ENCODE data around the gene KIF21A. TPM values are rescaled to one million over a fixed set of nuclear protein-coding genes. Genes with fewer than 3 reads are reported as not detected.

Gene KIF21A
- total RNA-seq, 5 donors from 2014 or later (not counting 1 experiment from before 2014, with no cell fraction given), result 9.9 to 19.6 (median 13.2) TPM

DNA sequence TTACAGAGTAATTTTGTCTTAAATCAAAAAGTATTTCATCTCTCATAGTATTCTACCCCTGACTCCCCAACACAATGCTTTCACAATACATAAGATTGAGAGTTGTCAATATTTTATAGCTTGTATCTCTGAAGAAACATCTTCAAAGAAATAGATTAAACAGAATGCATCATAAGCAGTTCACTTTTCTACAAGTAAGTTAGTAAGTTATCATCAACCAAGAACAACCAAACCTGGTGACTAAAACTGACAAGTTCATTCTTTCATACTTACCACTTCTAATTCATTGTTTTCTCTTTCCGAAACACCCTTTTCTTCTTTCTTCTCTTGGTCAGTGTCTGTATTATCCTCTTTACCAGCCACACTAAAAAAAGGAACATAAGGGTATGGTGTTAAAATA is 101.2 kb downstream of the KIF21A start:
- H3K36me3 Mint-ChIP-seq, result peaks cover 15% of the 10 kb centered on the region
- Histone ChIP-seq H3K4me3 (ENCODE audit: control insufficient read depth in 1 of 2, extremely low read depth in 1 of 2, low read length in 1 of 2) (no peak overlapping the region), H3K27ac (ENCODE audit: low read length) (no peak overlapping the region), H3K27me3 (replicated peaks in 1 of 2; ENCODE audit: control insufficient read depth in 2 of 2, extremely low read depth in 1 of 2, insufficient read depth in 2 of 2, low read length in 1 of 2) (no peaks in the 10 kb centered on the region), H3K36me3 (ENCODE audit: control insufficient read depth in 2 of 2, extremely low read depth in 1 of 2, insufficient read depth in 1 of 2, low read length in 1 of 2) (peaks cover 0 to 5% of the 10 kb centered on the region in 2 donors), H3K9me3 (no peaks in the 10 kb centered on the region), H3K4me1 (ENCODE audit: control insufficient read depth in 1 of 2, extremely low read depth in 1 of 2, insufficient read depth in 2 of 2, low read length in 2 of 2) (no peaks in the 10 kb centered on the region)
- no CpG with 5 or more reads among the region's 1 CpG for WGBS (ENCODE audit: insufficient coverage)
- H3K4me3 Mint-ChIP-seq, result no peak overlapping the region
- H3K27me3 Mint-ChIP-seq, result no peaks in the 10 kb centered on the region
- no peaks in the 10 kb centered on the region for H3K4me1 Mint-ChIP-seq
- ATAC-seq (replicated peaks in 1 of 4) (no peak), DNase-seq (no peak)
- POLR2A ChIA-PET, result interaction anchor here in 1 of 2 donors (0.6 kb wide), 1 partner anchor 16 kb away, joined by 3 read pairs; no protein-coding TSS in a partner anchor
- CTCF ChIA-PET, result no interaction called here
- no peak overlapping the region for H3K27ac Mint-ChIP-seq
- no peaks in the 10 kb centered on the region for H3K9me3 Mint-ChIP-seq

GRCh38 chr12:39341179-39341578 is 101.7 kb downstream of the KIF21A start:
- Mint-ChIP-seq H3K27ac (no peak overlapping the region), H3K4me1 (no peaks in the 10 kb centered on the region), H3K36me3 (peaks cover 15% of the 10 kb centered on the region)

DNA sequence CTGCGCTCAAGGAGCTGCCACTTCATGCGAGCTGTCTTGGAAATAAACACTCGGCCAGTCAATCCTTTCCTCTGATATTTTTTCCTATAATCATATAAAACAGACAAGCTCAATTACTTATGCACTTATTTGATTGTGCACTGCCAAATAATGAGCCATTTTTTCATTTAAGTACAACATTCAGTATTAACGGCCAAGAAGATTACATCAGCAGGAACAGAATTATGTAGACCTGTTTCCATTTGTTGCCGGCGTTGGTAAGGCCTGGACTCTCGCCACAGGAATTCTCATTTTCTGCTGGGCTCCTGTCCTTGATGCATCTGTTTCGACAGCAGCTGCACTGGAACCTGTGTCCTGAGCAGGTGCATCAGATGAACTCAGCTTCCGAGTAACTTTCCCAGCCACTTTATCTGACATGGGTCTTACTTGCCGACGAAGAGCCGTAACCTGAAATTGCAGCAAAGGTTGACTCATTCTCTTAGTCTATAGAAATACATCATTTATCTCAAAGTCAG is 110.2 kb downstream of the KIF21A start:
- no peaks in the 10 kb centered on the region for H3K27me3 Mint-ChIP-seq
- Histone ChIP-seq H3K27ac (ENCODE audit: low read length) (peak overlapping the region; percentile 76), H3K4me3 (ENCODE audit: control insufficient read depth in 1 of 2, extremely low read depth in 1 of 2, low read length in 1 of 2) (no peak overlapping the region), H3K36me3 (ENCODE audit: control insufficient read depth in 2 of 2, extremely low read depth in 1 of 2, insufficient read depth in 1 of 2, low read length in 1 of 2) (peaks cover 0 to 6% of the 10 kb centered on the region in 2 donors), H3K9me3 (no peaks in the 10 kb centered on the region), H3K27me3 (replicated peaks in 1 of 2; ENCODE audit: control insufficient read depth in 2 of 2, extremely low read depth in 1 of 2, insufficient read depth in 2 of 2, low read length in 1 of 2) (no peaks in the 10 kb centered on the region), H3K4me1 (ENCODE audit: control insufficient read depth in 1 of 2, extremely low read depth in 1 of 2, insufficient read depth in 2 of 2, low read length in 2 of 2) (peaks cover 0 to 7% of the 10 kb centered on the region in 2 experiments)
- DNase-seq, result no peak
- H3K4me1 Mint-ChIP-seq, result peaks cover 14 to 22% (median 18%) of the 10 kb centered on the region in 3 donors
- no peak for ATAC-seq (replicated peaks in 1 of 4)
- no peak overlapping the region for H3K4me3 Mint-ChIP-seq
- POLR2A ChIA-PET, result interaction anchor here in 1 of 2 donors (0.6 kb wide), 1 partner anchor 204 kb away, joined by 3 read pairs; no protein-coding TSS in a partner anchor
- peak overlapping the region; percentile 88 for H3K27ac Mint-ChIP-seq
- CTCF ChIA-PET, result interaction anchor here in 1 of 2 donors (1.0 kb wide), 1 partner anchor 15 kb away, joined by 3 read pairs; no protein-coding TSS in a partner anchor
- peaks cover 20% of the 10 kb centered on the region for H3K36me3 Mint-ChIP-seq
- no peaks in the 10 kb centered on the region for H3K9me3 Mint-ChIP-seq
- WGBS (ENCODE audit: insufficient coverage), result over 99% methylated on average over 11 of the region's 12 CpGs

More at GRCh38 chr12:39341179-39341578, 101.7 kb downstream of the KIF21A start:
- CTCF ChIA-PET, result no interaction called here
- H3K4me3 ChIP-seq (ENCODE audit: control insufficient read depth in 1 of 2, extremely low read depth in 1 of 2, low read length in 1 of 2), result no peak overlapping the region
- ATAC-seq (replicated peaks in 1 of 4) (no peak), DNase-seq (no peak)
- no peaks in the 10 kb centered on the region for H3K27me3 Mint-ChIP-seq
- no peak overlapping the region for H3K27ac ChIP-seq (ENCODE audit: low read length)
- no peaks in the 10 kb centered on the region for H3K27me3 ChIP-seq (replicated peaks in 1 of 2; ENCODE audit: control insufficient read depth in 2 of 2, extremely low read depth in 1 of 2, insufficient read depth in 2 of 2, low read length in 1 of 2)
- no peaks in the 10 kb centered on the region for H3K9me3 ChIP-seq
- H3K4me1 ChIP-seq (ENCODE audit: control insufficient read depth in 1 of 2, extremely low read depth in 1 of 2, insufficient read depth in 2 of 2, low read length in 2 of 2), result no peaks in the 10 kb centered on the region
- peaks cover 0 to 5% of the 10 kb centered on the region in 2 donors for H3K36me3 ChIP-seq (ENCODE audit: control insufficient read depth in 2 of 2, extremely low read depth in 1 of 2, insufficient read depth in 1 of 2, low read length in 1 of 2)
- H3K4me3 Mint-ChIP-seq, result no peak overlapping the region
- no peaks in the 10 kb centered on the region for H3K9me3 Mint-ChIP-seq
- POLR2A ChIA-PET, result no interaction called here

DNA sequence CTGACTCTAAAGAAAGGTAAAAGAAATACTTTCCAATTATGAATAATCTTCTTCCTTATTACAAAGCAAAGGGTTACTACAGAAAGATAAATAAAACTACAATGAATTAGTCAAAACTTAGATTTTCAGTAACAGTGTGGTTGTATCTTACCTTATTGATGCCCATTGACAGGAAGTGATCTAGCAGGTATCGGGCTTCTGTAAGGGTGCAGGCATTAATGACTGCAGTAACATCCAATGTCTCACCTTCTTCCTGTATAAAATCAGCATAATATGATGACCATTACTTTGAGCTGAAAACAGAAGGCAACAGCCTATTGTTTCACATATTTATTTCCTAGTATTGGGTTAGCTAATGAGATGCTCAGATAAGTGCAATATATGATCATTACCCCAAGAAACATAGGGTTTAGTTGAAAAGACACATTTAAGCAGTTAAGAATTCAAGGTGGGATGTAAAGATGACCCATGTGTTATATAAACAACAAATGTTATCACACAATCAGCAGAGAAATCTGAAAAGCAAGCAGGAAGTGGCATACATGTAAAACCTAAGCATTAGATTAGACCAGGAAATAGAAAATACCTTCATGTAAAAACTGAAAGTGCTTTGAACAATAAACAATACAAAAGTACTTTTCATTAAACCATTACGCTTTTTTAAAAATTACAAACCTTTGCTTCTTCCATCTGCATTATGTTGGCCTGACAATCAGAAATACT is 111.2 kb downstream of the KIF21A start:
- peak overlapping the region; percentile 32 to 52 (median 34) for H3K4me3 Mint-ChIP-seq
- H3K27ac Mint-ChIP-seq, result peak overlapping the region; percentile 88
- Histone ChIP-seq H3K36me3 (ENCODE audit: control insufficient read depth in 2 of 2, extremely low read depth in 1 of 2, insufficient read depth in 1 of 2, low read length in 1 of 2) (peaks cover 0 to 6% of the 10 kb centered on the region in 2 donors), H3K27ac (ENCODE audit: low read length) (peak overlapping the region; percentile 76), H3K9me3 (no peaks in the 10 kb centered on the region), H3K4me1 (ENCODE audit: control insufficient read depth in 1 of 2, extremely low read depth in 1 of 2, insufficient read depth in 2 of 2, low read length in 2 of 2) (peaks cover 0 to 7% of the 10 kb centered on the region in 2 experiments), H3K27me3 (replicated peaks in 1 of 2; ENCODE audit: control insufficient read depth in 2 of 2, extremely low read depth in 1 of 2, insufficient read depth in 2 of 2, low read length in 1 of 2) (no peaks in the 10 kb centered on the region), H3K4me3 (ENCODE audit: control insufficient read depth in 1 of 2, extremely low read depth in 1 of 2, low read length in 1 of 2) (no peak overlapping the region)
- POLR2A ChIA-PET, result interaction anchor here in 1 of 2 donors (0.7 kb wide), 1 partner anchor 1016 kb away, joined by 4 read pairs; no protein-coding TSS in a partner anchor
- no peaks in the 10 kb centered on the region for H3K27me3 Mint-ChIP-seq
- peaks cover 14 to 22% (median 18%) of the 10 kb centered on the region in 3 donors for H3K4me1 Mint-ChIP-seq
- 25% methylated on average over 1 of the region's 2 CpGs for WGBS (ENCODE audit: insufficient coverage)
- CTCF ChIA-PET, result interaction anchor here in 1 of 2 donors (1.0 kb wide), 1 partner anchor 14 kb away, joined by 3 read pairs; no protein-coding TSS in a partner anchor
- peak; percentile 48 to 67 (median 56) for ATAC-seq (replicated peaks in 1 of 4)
- peaks cover 20% of the 10 kb centered on the region for H3K36me3 Mint-ChIP-seq
- H3K9me3 Mint-ChIP-seq, result no peaks in the 10 kb centered on the region
- DNase-seq, result peak in 1 of 35 experiments; percentile 33

DNA sequence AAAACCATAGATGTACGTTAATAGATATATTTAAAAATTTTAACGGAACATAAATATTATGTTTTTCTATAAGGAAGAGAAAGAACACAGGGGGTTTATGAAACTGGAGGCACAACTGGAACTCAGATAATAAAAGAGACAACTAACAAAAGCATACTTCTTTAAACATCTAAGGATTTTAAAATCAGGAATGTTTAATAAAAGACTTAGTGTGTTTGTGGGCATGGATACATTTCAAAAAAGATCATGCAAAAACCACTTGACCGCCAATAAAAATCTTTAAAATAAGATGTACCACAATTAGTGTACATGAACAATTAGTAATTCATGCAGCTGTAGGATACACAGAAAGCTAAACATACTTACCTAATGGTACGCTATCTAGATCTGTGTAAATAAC is 113.0 kb downstream of the KIF21A start:
- no peak overlapping the region for H3K4me3 Mint-ChIP-seq
- DNase-seq, result no peak
- H3K4me1 Mint-ChIP-seq, result peaks cover 14 to 22% (median 18%) of the 10 kb centered on the region in 3 donors
- no peaks in the 10 kb centered on the region for H3K27me3 ChIP-seq (replicated peaks in 1 of 2; ENCODE audit: control insufficient read depth in 2 of 2, extremely low read depth in 1 of 2, insufficient read depth in 2 of 2, low read length in 1 of 2)
- H3K27ac Mint-ChIP-seq, result no peak overlapping the region
- WGBS (ENCODE audit: insufficient coverage), result no CpG with 5 or more reads among the region's 4 CpGs
- no peaks in the 10 kb centered on the region for H3K27me3 Mint-ChIP-seq
- peaks cover 0 to 6% of the 10 kb centered on the region in 2 donors for H3K36me3 ChIP-seq (ENCODE audit: control insufficient read depth in 2 of 2, extremely low read depth in 1 of 2, insufficient read depth in 1 of 2, low read length in 1 of 2)
- H3K9me3 ChIP-seq, result no peaks in the 10 kb centered on the region
- H3K36me3 Mint-ChIP-seq, result peaks cover 20% of the 10 kb centered on the region
- H3K4me3 ChIP-seq (ENCODE audit: control insufficient read depth in 1 of 2, extremely low read depth in 1 of 2, low read length in 1 of 2), result no peak overlapping the region
- H3K27ac ChIP-seq (ENCODE audit: low read length), result no peak overlapping the region
- H3K9me3 Mint-ChIP-seq, result no peaks in the 10 kb centered on the region
- H3K4me1 ChIP-seq (ENCODE audit: control insufficient read depth in 1 of 2, extremely low read depth in 1 of 2, insufficient read depth in 2 of 2, low read length in 2 of 2), result peaks cover 0 to 7% of the 10 kb centered on the region in 2 experiments
- no peak for ATAC-seq (replicated peaks in 1 of 4)
- CTCF ChIA-PET, result interaction anchor here in 1 of 2 donors (1.0 kb wide), 1 partner anchor 13 kb away, joined by 3 read pairs; no protein-coding TSS in a partner anchor
- POLR2A ChIA-PET, result no interaction called here

GRCh38 chr12:39329018-39329417 is 113.9 kb downstream of the KIF21A start:
- ChIA-PET CTCF (interaction anchor here in 1 of 2 donors (0.5 kb wide), 1 partner anchor 680 kb away, joined by 3 read pairs; no protein-coding TSS in a partner anchor), POLR2A (no interaction called here)
- no CpG with 5 or more reads among the region's 1 CpG for WGBS (ENCODE audit: insufficient coverage)
- Histone ChIP-seq H3K4me1 (ENCODE audit: control insufficient read depth in 1 of 2, extremely low read depth in 1 of 2, insufficient read depth in 2 of 2, low read length in 2 of 2) (peaks cover 0 to 7% of the 10 kb centered on the region in 2 experiments), H3K9me3 (no peaks in the 10 kb centered on the region), H3K4me3 (ENCODE audit: control insufficient read depth in 1 of 2, extremely low read depth in 1 of 2, low read length in 1 of 2) (no peak overlapping the region), H3K36me3 (ENCODE audit: control insufficient read depth in 2 of 2, extremely low read depth in 1 of 2, insufficient read depth in 1 of 2, low read length in 1 of 2) (peaks cover 0 to 6% of the 10 kb centered on the region in 2 donors), H3K27me3 (replicated peaks in 1 of 2; ENCODE audit: control insufficient read depth in 2 of 2, extremely low read depth in 1 of 2, insufficient read depth in 2 of 2, low read length in 1 of 2) (no peaks in the 10 kb centered on the region), H3K27ac (ENCODE audit: low read length) (no peak overlapping the region)
- Mint-ChIP-seq H3K4me1 (peaks cover 14 to 22% (median 18%) of the 10 kb centered on the region in 3 donors), H3K27ac (no peak overlapping the region), H3K4me3 (no peak overlapping the region), H3K27me3 (no peaks in the 10 kb centered on the region), H3K9me3 (no peaks in the 10 kb centered on the region), H3K36me3 (peaks cover 20% of the 10 kb centered on the region)
- ATAC-seq (replicated peaks in 1 of 4), result no peak
- no peak for DNase-seq
